ENCODE measurements around the gene NUMA1. TPM values are rescaled to one million over a fixed set of nuclear protein-coding genes. Genes with fewer than 3 reads are reported as not detected.

NUMA1 gene
- polyA plus RNA-seq, 1 donor (not counting 4 experiments of a cell fraction or from before 2014, with no cell fraction given), result 38.8 TPM

DNA sequence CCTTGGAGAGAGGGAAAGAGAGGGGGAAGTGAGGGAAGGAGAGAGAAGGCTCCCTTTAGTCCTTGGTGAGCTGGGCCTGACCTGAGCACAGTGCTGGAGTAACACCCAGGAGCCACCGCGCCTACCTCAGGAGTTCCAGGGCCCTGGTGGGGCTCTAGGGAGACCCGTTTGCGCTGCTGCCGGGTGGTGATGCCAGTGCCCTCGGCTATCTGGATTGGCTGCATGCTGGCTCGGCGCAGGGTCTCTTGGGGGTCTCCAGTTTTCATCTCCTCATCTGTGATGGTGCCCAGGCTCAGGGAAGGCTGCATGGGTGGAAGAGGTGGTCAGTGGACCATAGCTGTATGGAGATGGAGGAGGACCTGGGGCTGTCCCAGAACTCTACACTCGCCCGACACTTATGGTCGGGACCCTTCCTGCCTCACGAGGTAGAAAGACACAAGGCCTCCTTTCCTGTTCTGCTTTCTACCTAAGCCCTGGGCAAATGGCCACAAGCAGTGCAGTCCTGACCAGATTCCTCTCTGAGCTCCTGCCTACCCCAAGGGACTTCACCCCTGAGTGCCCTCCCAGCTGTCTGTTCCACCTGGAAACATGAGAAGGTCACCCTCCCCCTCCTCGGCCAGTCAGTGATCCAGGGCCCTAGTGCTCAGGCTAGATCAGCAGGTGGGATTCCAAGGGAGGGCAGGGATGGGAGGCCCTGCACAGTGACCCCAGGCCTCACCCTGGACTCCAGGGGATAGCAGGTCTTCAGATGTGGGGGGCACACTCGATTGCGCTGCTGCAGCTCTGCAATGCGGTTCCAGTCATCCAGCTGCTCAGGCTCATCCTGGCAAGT is 75.6 kb downstream of the NUMA1 start:
- Histone ChIP-seq H3K9me3 (ENCODE audit: control insufficient read depth, low read depth, low read length) (no peaks in the 10 kb centered on the region), H3K4me3 (ENCODE audit: control insufficient read depth in 2 of 3, extremely low read depth in 1 of 3, insufficient read depth in 2 of 3, low read depth in 1 of 3, low read length in 3 of 3) (no peak overlapping the region), H3K27ac (ENCODE audit: control insufficient read depth, insufficient read depth, low read length) (no peak overlapping the region), H3K9ac (ENCODE audit: control insufficient read depth, extremely low read depth, insufficient read depth, low read length) (no peak overlapping the region), H3K4me1 (ENCODE audit: control insufficient read depth, extremely low read depth, insufficient read depth, low read length) (no peaks in the 10 kb centered on the region), H4K20me1 (ENCODE audit: control insufficient read depth, extremely low read depth, insufficient read depth, low read length) (no peaks in the 10 kb centered on the region), H3K4me2 (ENCODE audit: control insufficient read depth, extremely low read depth, insufficient read depth, low read depth, low read length) (no peak overlapping the region), H3K27me3 (ENCODE audit: control insufficient read depth, extremely low read depth, insufficient read depth, low read length) (no peaks in the 10 kb centered on the region), H3K9me1 (ENCODE audit: control insufficient read depth, extremely low read depth, insufficient read depth, low read length) (no peaks in the 10 kb centered on the region), H3K79me2 (ENCODE audit: control insufficient read depth, insufficient read depth, low read length) (no peaks in the 10 kb centered on the region), H2AFZ (ENCODE audit: control insufficient read depth, low read length) (no peak overlapping the region), H3K36me3 (ENCODE audit: control insufficient read depth in 2 of 2, extremely low read depth in 1 of 2, insufficient read depth in 2 of 2, low read length in 2 of 2) (peaks cover 39 to 46% of the 10 kb centered on the region in 2 experiments)
- no peak for FAIRE-seq
- DNase-seq (ENCODE audit: low read depth, low spot score), result no peak
- dilution Hi-C loops (cut with MboI; ENCODE audit: extremely low pct_ligation_motif_present, low sequenced_read_pairs), result no loop called here
- TF ChIP-seq, protein P1, sequence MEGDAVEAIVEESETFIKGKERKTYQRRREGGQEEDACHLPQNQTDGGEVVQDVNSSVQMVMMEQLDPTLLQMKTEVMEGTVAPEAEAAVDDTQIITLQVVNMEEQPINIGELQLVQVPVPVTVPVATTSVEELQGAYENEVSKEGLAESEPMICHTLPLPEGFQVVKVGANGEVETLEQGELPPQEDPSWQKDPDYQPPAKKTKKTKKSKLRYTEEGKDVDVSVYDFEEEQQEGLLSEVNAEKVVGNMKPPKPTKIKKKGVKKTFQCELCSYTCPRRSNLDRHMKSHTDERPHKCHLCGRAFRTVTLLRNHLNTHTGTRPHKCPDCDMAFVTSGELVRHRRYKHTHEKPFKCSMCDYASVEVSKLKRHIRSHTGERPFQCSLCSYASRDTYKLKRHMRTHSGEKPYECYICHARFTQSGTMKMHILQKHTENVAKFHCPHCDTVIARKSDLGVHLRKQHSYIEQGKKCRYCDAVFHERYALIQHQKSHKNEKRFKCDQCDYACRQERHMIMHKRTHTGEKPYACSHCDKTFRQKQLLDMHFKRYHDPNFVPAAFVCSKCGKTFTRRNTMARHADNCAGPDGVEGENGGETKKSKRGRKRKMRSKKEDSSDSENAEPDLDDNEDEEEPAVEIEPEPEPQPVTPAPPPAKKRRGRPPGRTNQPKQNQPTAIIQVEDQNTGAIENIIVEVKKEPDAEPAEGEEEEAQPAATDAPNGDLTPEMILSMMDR (optimal IDR thresholded peaks at IDR 0.05 in 1 of 3, IDR thresholded peaks at IDR 0.05 in 1 of 3, conservative IDR thresholded peaks at IDR 0.05 in 1 of 3; ENCODE audit: extremely low read depth in 1 of 3, insufficient read depth in 2 of 3, low read length in 3 of 3), result no peak
- no peak for TF ChIP-seq EZH2 (IDR thresholded peaks at IDR 0.05; ENCODE audit: low read length)

DNA sequence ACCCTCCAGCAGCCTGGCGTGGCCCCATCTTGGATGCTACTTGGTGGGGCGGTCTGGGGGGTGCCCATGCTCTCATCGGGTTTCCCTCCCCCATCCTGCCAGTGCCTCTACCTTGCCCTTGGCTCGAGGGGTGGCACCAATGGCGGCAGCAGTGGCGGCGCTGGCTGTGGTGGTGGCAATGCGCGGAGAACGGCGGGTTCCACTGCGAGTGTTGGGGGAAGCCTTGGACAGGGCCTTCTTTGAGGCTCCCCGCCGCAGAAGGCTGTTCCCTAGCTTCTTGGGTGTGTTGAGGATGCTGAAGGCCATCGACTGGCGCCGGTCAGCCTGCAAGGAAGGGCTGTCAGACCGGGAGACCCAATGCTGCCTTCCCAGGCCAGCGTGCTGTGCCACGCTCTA is 76.6 kb downstream of the NUMA1 start:
- Histone ChIP-seq H3K4me2 (ENCODE audit: control insufficient read depth, extremely low read depth, insufficient read depth, low read depth, low read length) (no peak overlapping the region), H2AFZ (ENCODE audit: control insufficient read depth, low read length) (no peak overlapping the region), H3K27ac (ENCODE audit: control insufficient read depth, insufficient read depth, low read length) (no peak overlapping the region), H3K9ac (ENCODE audit: control insufficient read depth, extremely low read depth, insufficient read depth, low read length) (no peak overlapping the region), H3K4me1 (ENCODE audit: control insufficient read depth, extremely low read depth, insufficient read depth, low read length) (no peaks in the 10 kb centered on the region), H3K9me1 (ENCODE audit: control insufficient read depth, extremely low read depth, insufficient read depth, low read length) (no peaks in the 10 kb centered on the region), H3K27me3 (ENCODE audit: control insufficient read depth, extremely low read depth, insufficient read depth, low read length) (no peaks in the 10 kb centered on the region), H3K9me3 (ENCODE audit: control insufficient read depth, low read depth, low read length) (no peaks in the 10 kb centered on the region), H4K20me1 (ENCODE audit: control insufficient read depth, extremely low read depth, insufficient read depth, low read length) (no peaks in the 10 kb centered on the region), H3K79me2 (ENCODE audit: control insufficient read depth, insufficient read depth, low read length) (no peaks in the 10 kb centered on the region), H3K4me3 (ENCODE audit: control insufficient read depth in 2 of 3, extremely low read depth in 1 of 3, insufficient read depth in 2 of 3, low read depth in 1 of 3, low read length in 3 of 3) (no peak overlapping the region), H3K36me3 (ENCODE audit: control insufficient read depth in 2 of 2, extremely low read depth in 1 of 2, insufficient read depth in 2 of 2, low read length in 2 of 2) (peaks cover 39% of the 10 kb centered on the region in 2 experiments)
- dilution Hi-C loops (cut with MboI; ENCODE audit: extremely low pct_ligation_motif_present, low sequenced_read_pairs), result no loop called here
- FAIRE-seq (no peak), DNase-seq (ENCODE audit: low read depth, low spot score) (no peak)
- TF ChIP-seq, protein P1 (optimal IDR thresholded peaks at IDR 0.05 in 1 of 3, IDR thresholded peaks at IDR 0.05 in 1 of 3, conservative IDR thresholded peaks at IDR 0.05 in 1 of 3; ENCODE audit: extremely low read depth in 1 of 3, insufficient read depth in 2 of 3, low read length in 3 of 3), result no peak
- TF ChIP-seq EZH2 (IDR thresholded peaks at IDR 0.05; ENCODE audit: low read length), result no peak

Measured in keratinocyte (primary cell).